K562 (cell line): ENCODE data around the gene ABCB6. TPM values are rescaled to one million over a fixed set of nuclear protein-coding genes. Genes with fewer than 3 reads are reported as not detected.
A peak's percentile ranks its signal among the peaks of the same experiment; 100 is the strongest.

ENCODE experiments used
- ATAC-seq: fragments of 200-7000 bp; cut with Tn5 transposase; 3 replicates; pipeline ENCODE4 v1.9.1; 2020; ENCODE audit warnings: moderate library complexity
- BruUV-seq: library from RNA; stranded (reverse); fragments of 400-500 nt; replicated peaks from 2 replicates; lab custom pipeline; 2021; lab: Mats Ljungman, UMichigan
- CTCF ChIA-PET: fragments of 300-600 bp; formaldehyde crosslinking; extraction: SDS; loops from one replicate; lab custom pipeline; 2021; ENCODE audit warnings: low intra/inter-chr PET ratio; lab: Yijun Ruan, JAX
- POLR2A ChIA-PET: fragments of 300-600, 350-650 bp; sonication (Branson Sonifier 250); formaldehyde crosslinking; extraction: SDS; loops from one replicate; lab custom pipeline; 2021; ENCODE audit warnings: antibody characterized with exemption, inconsistent platforms; lab: Yijun Ruan, JAX
- DNase-seq, 4 experiments: peaks; one replicate each; pipeline versions ENCODE4 v3.0.0 to v3.0.0-alpha.2; 2011 to 2018; ENCODE audit warnings: low spot score in 3 of 4, mixed read lengths in 3 of 4; ENCODE audit errors: extremely low read depth in 1 of 4
- FAIRE-seq: peaks from 2 replicates; lab custom pipeline; 2011; peaks lifted over from hg19 to GRCh38; lab: Jason Lieb, UNC
- H2AFZ ChIP-seq: 2 replicates; pipeline ENCODE4 v1.6.0; 2011; ENCODE audit warnings: low read depth, low read length, control low read depth, inconsistent platforms
- H3K27ac ChIP-seq: fragments of 200-600 bp; 3 replicates; pipeline ENCODE4 v1.8.0; 2011; ENCODE audit warnings: low read depth, mild to moderate bottlenecking, control low read depth, inconsistent platforms, low read length, moderate library complexity, mixed read lengths; ENCODE audit errors: extremely low read depth
- H3K27me3 ChIP-seq, 2 experiments: fragments of 300-600 bp in 1 of 2; 2 replicates in 1 of 2; 3 replicates in 1 of 2; pipeline versions ENCODE4 v1.6.0 to v1.8.0; 2011; ENCODE audit warnings: inconsistent platforms in 2 of 2, low read length in 2 of 2, mild to moderate bottlenecking in 1 of 2, mixed read lengths in 1 of 2, moderate library complexity in 1 of 2; ENCODE audit not compliant: control insufficient read depth in 2 of 2, insufficient read depth in 2 of 2
- H3K36me3 ChIP-seq: fragments of 300-600 bp; 3 replicates; pipeline ENCODE4 v1.8.0; 2011; ENCODE audit warnings: mild to moderate bottlenecking, low read length, inconsistent platforms; ENCODE audit not compliant: control insufficient read depth, insufficient read depth
- H3K4me1 ChIP-seq, 2 experiments: fragments of 200-600 bp in 1 of 2; replicated peaks in 1 of 2; 2 replicates in 1 of 2; 3 replicates in 1 of 2; pipeline versions ENCODE4 v1.5.1 to v1.8.0; 2011; ENCODE audit warnings: inconsistent platforms in 2 of 2, low read length in 2 of 2, mild to moderate bottlenecking in 1 of 2, mixed read lengths in 1 of 2, moderate library complexity in 1 of 2; ENCODE audit not compliant: control insufficient read depth in 2 of 2, insufficient read depth in 2 of 2
- H3K4me2 ChIP-seq: 2 replicates; pipeline ENCODE4 v1.6.1; 2011; ENCODE audit warnings: low read length, control low read depth, inconsistent platforms, mixed read lengths; ENCODE audit not compliant: insufficient read depth
- H3K4me3 ChIP-seq: fragments of 200-600 bp; sonication (generic), shearing (Covaris generic); 2 replicates; pipeline ENCODE4 v1.5.1; 2016; ENCODE audit warnings: control low read depth, inconsistent platforms
- H3K79me2 ChIP-seq: fragments of 200-600 bp; 3 replicates; pipeline ENCODE4 v1.8.0; 2011; ENCODE audit warnings: low read length, inconsistent platforms; ENCODE audit not compliant: control insufficient read depth, insufficient read depth
- H3K9ac ChIP-seq, 2 experiments: 2 replicates each; pipeline versions ENCODE4 v1.6.0 to v1.6.1; 2011; ENCODE audit warnings: low read depth in 2 of 2, low read length in 2 of 2, control low read depth in 1 of 2, inconsistent platforms in 1 of 2, mild to moderate bottlenecking in 1 of 2, mixed read lengths in 1 of 2; ENCODE audit not compliant: insufficient read depth in 1 of 2
- H3K9me1 ChIP-seq: one replicate; pipeline ENCODE4 v1.6.0; 2011; ENCODE audit warnings: inconsistent platforms, mild to moderate bottlenecking, low read length, moderate library complexity; ENCODE audit not compliant: control insufficient read depth, insufficient read depth
- H3K9me3 ChIP-seq: replicated peaks from 2 replicates; pipeline ENCODE4 v1.5.1; 2011; ENCODE audit warnings: low read depth, low read length, inconsistent platforms; ENCODE audit not compliant: control insufficient read depth, insufficient read depth
- H4K20me1 ChIP-seq: replicated peaks from 2 replicates; pipeline ENCODE4 v1.6.1; 2011; ENCODE audit warnings: low read length, inconsistent platforms, mixed read lengths; ENCODE audit not compliant: control insufficient read depth, insufficient read depth
- CTCFL ChIP-seq: IDR thresholded peaks from 2 replicates; pipeline ENCODE4 v1.6.1; 2011; ENCODE audit warnings: borderline replicate concordance, low read depth, mild to moderate bottlenecking, moderate library complexity, low read length; ENCODE audit not compliant: insufficient read depth, poor library complexity, severe bottlenecking
- CXXC5 ChIP-seq: fragments of 250-450 bp; sonication (Bioruptor Pico); IDR thresholded peaks from 2 replicates; pipeline ENCODE4 v1.8.0; 2022; ENCODE audit warnings: inconsistent platforms, mild to moderate bottlenecking, moderate library complexity
- GTF2A2 ChIP-seq: IDR thresholded peaks from 2 replicates; pipeline ENCODE4 v1.6.1; 2016; ENCODE audit warnings: mild to moderate bottlenecking, missing genetic modification characterization, missing compliant biosample characterization
- KLF6 ChIP-seq: fragments of 250-450 bp; sonication (Bioruptor Pico); IDR thresholded peaks from 2 replicates; pipeline ENCODE4 v1.4.0; 2020; ENCODE audit warnings: mild to moderate bottlenecking, moderate library complexity, borderline replicate concordance
- L3MBTL2 ChIP-seq: fragments of 450-650 bp; IDR thresholded peaks from 2 replicates; pipeline ENCODE4 v1.6.1; 2016; ENCODE audit warnings: mild to moderate bottlenecking, moderate library complexity
- LCOR ChIP-seq: sonication (generic); formaldehyde crosslinking; IDR thresholded peaks from 2 replicates; pipeline ENCODE4 v1.8.0; 2022; ENCODE audit warnings: mild to moderate bottlenecking, missing genetic modification reagents
- MEIS2 ChIP-seq: fragments of 450-650 bp; IDR thresholded peaks from 2 replicates; pipeline ENCODE4 v1.6.1; 2014; ENCODE audit warnings: mild to moderate bottlenecking; ENCODE audit not compliant: partially characterized antibody
- NFIC ChIP-seq: fragments of 450-650 bp; IDR thresholded peaks from 2 replicates; pipeline ENCODE4 v1.6.1; 2017; ENCODE audit warnings: mild to moderate bottlenecking, inconsistent platforms
- NUFIP1 ChIP-seq: fragments of 450-650 bp; IDR thresholded peaks from 2 replicates; pipeline ENCODE4 v1.6.1; 2018; ENCODE audit not compliant: partially characterized antibody
- RNF219 ChIP-seq: fragments of 250-450 bp; sonication (Bioruptor Pico); IDR thresholded peaks from 2 replicates; pipeline ENCODE4 v1.5.0; 2022; ENCODE audit warnings: mild to moderate bottlenecking
- SIX5 ChIP-seq, 2 experiments: IDR thresholded peaks; 2 replicates each; pipeline ENCODE4 v1.6.1; 2011; ENCODE audit warnings: low read length in 2 of 2, borderline replicate concordance in 1 of 2, low read depth in 1 of 2, mild to moderate bottlenecking in 1 of 2, moderate library complexity in 1 of 2; ENCODE audit not compliant: insufficient read depth in 1 of 2
- SLC30A9 ChIP-seq: fragments of 250-450 bp; sonication (Bioruptor Pico); IDR thresholded peaks from 2 replicates; pipeline ENCODE4 v1.8.0; 2022; ENCODE audit warnings: mild to moderate bottlenecking, moderate library complexity
- SMAD2 ChIP-seq: fragments of 150-350 bp; IDR thresholded peaks from 2 replicates; pipeline ENCODE4 v1.6.1; 2014; ENCODE audit warnings: low read depth, mild to moderate bottlenecking, low read length
- SMARCA5 ChIP-seq: fragments of 450-650 bp; IDR thresholded peaks from 2 replicates; pipeline ENCODE4 v1.6.1; 2016
- SNIP1 ChIP-seq: fragments of 450-650 bp; IDR thresholded peaks from 2 replicates; pipeline ENCODE4 v1.7.1; 2017; ENCODE audit warnings: low read depth, mild to moderate bottlenecking
- TFAM ChIP-seq: fragments of 250-450 bp; sonication (Bioruptor Pico); conservative IDR thresholded peaks from 2 replicates; pipeline ENCODE4 v1.5.0; 2021; ENCODE audit warnings: mild to moderate bottlenecking, moderate library complexity
- ZC3H4 ChIP-seq: sonication (generic); formaldehyde crosslinking; IDR thresholded peaks from 2 replicates; pipeline ENCODE4 v1.9.0; 2021; ENCODE audit warnings: missing genetic modification reagents, borderline replicate concordance
- ZNF695 ChIP-seq: fragments of 450-650 bp; formaldehyde crosslinking; IDR thresholded peaks from 2 replicates; pipeline ENCODE4 v1.4.0; 2020; ENCODE audit warnings: mild to moderate bottlenecking, moderate library complexity
- WGBS: fragments of 100-300 bp; shearing (Covaris generic); methylation state at CpG from one replicate; pipeline ENCODE4 v1.1.6; 2016; ENCODE audit warnings: low coverage, mixed read lengths; ENCODE audit not compliant: insufficient coverage; ENCODE audit errors: missing lambda C conversion rate; 5-methylcytosine and 5-hydroxymethylcytosine counted together
- in situ Hi-C: fragments of 300-500 bp; cut with MboI; formaldehyde crosslinking; loops from 4 replicates; pipeline ENCODE4 v1.15.0; 2018; ENCODE audit warnings: inconsistent platforms, mixed read lengths
- intact Hi-C: fragments of 100-400 bp; cut with micrococcal nuclease; formaldehyde crosslinking; loops from 2 replicates; pipeline ENCODE4 v1.14.2; 2022
- polyA plus RNA-seq, 8 experiments: library from polyadenylated mRNA; depleted of rRNA in 4 of 8; stranded (reverse) in 5 of 8; unstranded in 3 of 8; fragments of >200 nt; fragmentation: Nextera tagmentation in 2 of 8; fragmentation: Illumina TruSeq in 1 of 8; extraction: Ambion mirVana in 2 of 8; extraction: Trizol in 1 of 8; gene quantifications; 2 replicates each; pipeline versions ENCODE4 v1.2.1 to v1.2.3, GENCODE V29; 2011 to 2014; ENCODE audit warnings: inconsistent platforms in 1 of 8, missing spikeins in 1 of 8
- total RNA-seq, 7 experiments: library from RNA; depleted of rRNA in 6 of 7; stranded (reverse); fragments of >200 nt in 6 of 7; fragmentation: Illumina TruSeq in 2 of 7; extraction: Trizol in 2 of 7; gene quantifications; 2 replicates each; pipeline versions ENCODE4 v1.2.1 to v1.2.3, GENCODE V29; 2011 to 2021; ENCODE audit warnings: low replicate concordance in 1 of 7

Gene ABCB6
- total and polyA plus RNA-seq, 9 of the 15 experiments (the other 6 are each of a cell fraction or from before 2014, with no cell fraction given): 3.7 to 29.8 (median 16.8) TPM

- TF ChIP-seq NFIC (no peak), KLF6 (no peak)
These were observed 44.6 kb downstream of the ABCB6 start (continued) for GRCh38 chr2:219174146-219174545.

- Histone ChIP-seq H3K27me3 (no peaks in the 10 kb centered on the region), H4K20me1 (no peaks in the 10 kb centered on the region), H3K4me2 (no peak overlapping the region), H3K79me2 (peaks cover 20% of the 10 kb centered on the region), H3K4me3 (no peak overlapping the region), H3K9ac (peak overlapping the region in 1 of 2 experiments; percentile 71; a peak in 2 of 4 replicates), H2AFZ (no peak overlapping the region), H3K4me1 (peaks cover 8 to 16% of the 10 kb centered on the region in 2 experiments; a peak in 4 of 5 replicates), H3K9me3 (no peaks in the 10 kb centered on the region), H3K36me3 (peaks cover 29% of the 10 kb centered on the region; the same call in 2 of the 3 replicates), H3K27ac (no peak overlapping the region), H3K9me1 (no peaks in the 10 kb centered on the region)
- TF ChIP-seq CXXC5 (CRISPR knock-in tag): no peak
- TF ChIP-seq NUFIP1: no peak
- TF ChIP-seq SMAD2: no peak
- no peak for TF ChIP-seq CTCFL
- TF ChIP-seq TFAM: no peak
- no peak for TF ChIP-seq RNF219
- TF ChIP-seq SMARCA5: no peak
- no peak for TF ChIP-seq SLC30A9 (CRISPR knock-in tag)
- no peak for TF ChIP-seq GTF2A2 (tag)
- no peak for TF ChIP-seq SNIP1
- no peak for TF ChIP-seq MEIS2
- TF ChIP-seq ZNF695 (CRISPR knock-in tag): no peak
- no peak for TF ChIP-seq SIX5 (IDR thresholded peaks at IDR 0.05; ENCODE audit: borderline replicate concordance in 1 of 2, insufficient read depth in 1 of 2, low read depth in 1 of 2, low read length in 2 of 2)
- TF ChIP-seq LCOR (CRISPR knock-in tag): no peak
- no peak for TF ChIP-seq ZC3H4
- TF ChIP-seq L3MBTL2: no peak
- FAIRE-seq (no peak), ATAC-seq (no peak), DNase-seq (no peak)
- in situ Hi-C loops: loop anchor here (5.0 kb wide), 2 partner anchors 34 to 119 kb away; partner anchors contain the start of gene ZFAND2B
- intact Hi-C loops: no loop called here
- ChIA-PET CTCF (no interaction called here), POLR2A (no interaction called here)
- WGBS: 100% methylated on average over 2 of the region's 6 CpGs
- no TSS peak for BruUV-seq
These were observed 45.6 kb downstream of the ABCB6 start for GRCh38 chr2:219173176-219173575.
